Stimulated activated CD4-positive, alpha-beta T cell treated with anti-CD3 and anti-CD28 coated beads, Interleukin-1b, Interleukin-23, amount 100 ng/mL, for 1 hour (primary cell): ENCODE results near the gene RABGAP1L.
A peak's percentile ranks its signal among the peaks of the same experiment; 100 is the strongest.
"Not testable (repeated sequence)": the region's sequence is repeated elsewhere in the genome, so short reads cannot be mapped to it uniquely, and the experiment has no call there.

Experiments used
- DNase-seq, 2 donors: peaks; one replicate each; pipeline ENCODE4 v3.0.0-alpha.2; 2020; ENCODE audit warnings: low read depth in 2 of 2

RABGAP1L gene

GRCh38 chr1:174159252-174160108 is at the start of gene RABGAP1L:
Gene RABGAP1L, plus strand, starts transcription at chr1:174159520.
- DNase-seq: peak; percentile 78 to 80

GRCh38 chr1:174110053-174110452 is 49.3 kb upstream of the RABGAP1L start:
- DNase-seq: no peak

GRCh38 chr1:174112489-174113162 is 46.7 kb upstream of the RABGAP1L start:
- DNase-seq: no peak

GRCh38 chr1:174114106-174114505 is 45.2 kb upstream of the RABGAP1L start:
- DNase-seq: no peak

GRCh38 chr1:174114788-174115448 is 44.4 kb upstream of the RABGAP1L start:
- no peak for DNase-seq

- no peak for DNase-seq
Observed at GRCh38 chr1:174116042-174116441, 43.3 kb upstream of the RABGAP1L start.

- no peak for DNase-seq
Observed at GRCh38 chr1:174118751-174119150, 40.6 kb upstream of the RABGAP1L start.

- not testable (repeated sequence) for DNase-seq
Observed at GRCh38 chr1:174122318-174122717, 37.0 kb upstream of the RABGAP1L start.

GRCh38 chr1:174123843-174124242 is 35.5 kb upstream of the RABGAP1L start:
- DNase-seq: no peak

- not testable (repeated sequence) for DNase-seq
Observed at GRCh38 chr1:174127176-174127575, 32.1 kb upstream of the RABGAP1L start.

- DNase-seq: no peak
Observed at GRCh38 chr1:174131032-174131638, 28.2 kb upstream of the RABGAP1L start.

GRCh38 chr1:174134003-174134659 is 25.2 kb upstream of the RABGAP1L start:
- DNase-seq: no peak

- DNase-seq: no peak
Observed at GRCh38 chr1:174135211-174135610, 24.1 kb upstream of the RABGAP1L start.

- DNase-seq: no peak
Observed at GRCh38 chr1:174136714-174137113, 22.6 kb upstream of the RABGAP1L start.

- DNase-seq: no peak
Observed at GRCh38 chr1:174142836-174143235, 16.5 kb upstream of the RABGAP1L start.

GRCh38 chr1:174143727-174144396 is 15.5 kb upstream of the RABGAP1L start:
- DNase-seq: not testable (repeated sequence)

- not testable (repeated sequence) for DNase-seq
Observed at GRCh38 chr1:174144397-174144783, 14.9 kb upstream of the RABGAP1L start.

GRCh38 chr1:174149216-174149615 is 10.1 kb upstream of the RABGAP1L start:
- DNase-seq: no peak

GRCh38 chr1:174150499-174150898 is 8.8 kb upstream of the RABGAP1L start:
- DNase-seq: no peak

GRCh38 chr1:174152427-174152826 is 6.9 kb upstream of the RABGAP1L start:
- no peak for DNase-seq
